ENCODE data around the gene NMRK1.

The NMRK1 gene

GRCh38 chr9:75102177-75102790, 14.3 kb upstream of the NMRK1 start:
- no peak for DNase-seq (ENCODE audit: low read depth, low spot score)

- no peak for DNase-seq (ENCODE audit: low read depth, low spot score)
Observed at GRCh38 chr9:75101004-75101588, 13.1 kb upstream of the NMRK1 start.

DNA sequence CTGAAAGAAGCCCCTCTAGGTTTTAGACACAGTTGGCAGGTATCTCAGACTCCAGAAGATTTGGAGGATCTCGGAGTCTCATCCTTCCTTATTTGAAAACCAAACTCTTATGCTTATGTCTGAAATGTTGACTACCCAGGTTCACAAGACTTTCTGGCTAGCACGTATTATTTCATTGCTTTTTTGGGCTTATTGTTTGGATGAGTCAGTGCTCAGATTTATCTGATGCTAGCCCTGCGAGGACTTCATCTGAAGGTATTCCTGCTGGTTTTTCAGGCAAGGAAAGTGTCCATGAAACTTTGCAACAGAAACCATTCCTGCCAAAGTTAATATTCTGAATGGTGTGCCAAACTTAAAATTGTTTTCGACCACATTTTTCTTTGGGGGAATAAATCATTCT, 8.8 kb upstream of the NMRK1 start:
- DNase-seq (ENCODE audit: low read depth, low spot score): no peak

DNA sequence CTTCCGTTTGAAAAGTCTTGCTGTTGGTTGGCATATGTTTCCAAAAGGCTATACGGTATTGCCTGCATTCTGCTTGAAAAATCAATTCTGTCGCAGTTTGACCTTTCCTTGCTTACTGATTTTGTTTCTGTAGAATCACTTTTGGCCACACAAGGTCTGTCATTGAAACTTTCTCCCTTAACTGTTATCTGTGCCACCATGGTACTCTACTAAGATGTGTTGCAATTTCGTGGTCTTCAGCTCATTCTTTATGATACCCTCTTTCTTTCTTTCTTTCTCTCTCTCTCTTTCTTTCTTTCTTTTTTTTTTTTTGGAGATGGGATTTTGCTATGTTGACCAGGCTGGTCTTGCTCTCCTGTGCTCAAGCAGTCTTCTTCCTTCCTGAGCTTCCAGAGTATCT, 4.8 kb upstream of the NMRK1 start:
- DNase-seq (ENCODE audit: low read depth, low spot score): no peak

GRCh38 chr9:75090579-75090978, 2.6 kb upstream of the NMRK1 start:
- DNase-seq (ENCODE audit: low read depth, low spot score): no peak

DNA sequence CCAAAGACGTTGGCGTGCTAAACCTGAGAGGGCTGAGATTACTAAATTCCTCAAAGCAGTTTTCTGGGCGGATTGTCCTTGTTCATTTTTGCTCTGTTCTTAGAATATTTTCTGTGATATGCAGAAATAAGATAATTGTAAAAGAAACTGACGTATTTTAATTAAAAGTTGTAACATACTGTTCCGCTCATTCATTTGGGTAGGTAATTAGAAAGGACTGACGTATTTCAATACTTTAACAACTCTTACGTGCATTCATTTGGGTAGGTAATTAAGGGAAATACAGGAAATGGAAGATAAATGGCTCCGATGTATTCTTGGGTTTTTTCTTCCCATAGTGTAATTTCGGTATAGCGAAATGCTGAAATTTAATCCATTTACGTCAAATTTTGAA, 1.4 kb upstream of the NMRK1 start:
- no peak for DNase-seq (ENCODE audit: low read depth, low spot score)

- DNase-seq (ENCODE audit: low read depth, low spot score): peak; percentile 18
Observed at GRCh38 chr9:75088646-75089372, 854 bp upstream of the NMRK1 start.

DNA sequence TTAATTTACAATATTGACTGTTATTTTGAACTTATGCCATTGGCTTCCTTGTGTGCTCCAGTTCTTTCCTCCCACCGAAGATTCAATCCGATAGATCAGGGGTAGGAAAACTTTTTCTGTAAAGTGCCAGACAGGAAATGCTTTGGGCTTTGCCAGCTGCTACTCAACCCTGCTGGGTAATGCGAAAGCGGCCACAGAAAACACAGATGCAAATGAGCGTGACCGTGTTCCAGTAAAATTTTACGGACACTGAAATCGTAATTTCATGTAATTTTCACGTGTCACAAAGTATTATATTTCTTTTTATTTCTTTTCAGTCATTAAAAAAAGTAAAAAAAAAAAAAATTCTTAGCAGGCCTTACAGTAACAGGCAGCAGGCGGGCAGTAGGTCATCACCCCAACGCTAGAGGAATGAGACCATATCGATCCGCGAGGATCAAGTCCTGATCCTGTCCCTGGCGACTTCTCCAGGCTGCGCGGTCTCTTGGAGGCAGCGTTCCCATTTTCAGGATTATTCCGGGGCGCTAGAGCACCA, 599 bp downstream of the NMRK1 start:
- DNase-seq (ENCODE audit: low read depth, low spot score): no peak

DNA sequence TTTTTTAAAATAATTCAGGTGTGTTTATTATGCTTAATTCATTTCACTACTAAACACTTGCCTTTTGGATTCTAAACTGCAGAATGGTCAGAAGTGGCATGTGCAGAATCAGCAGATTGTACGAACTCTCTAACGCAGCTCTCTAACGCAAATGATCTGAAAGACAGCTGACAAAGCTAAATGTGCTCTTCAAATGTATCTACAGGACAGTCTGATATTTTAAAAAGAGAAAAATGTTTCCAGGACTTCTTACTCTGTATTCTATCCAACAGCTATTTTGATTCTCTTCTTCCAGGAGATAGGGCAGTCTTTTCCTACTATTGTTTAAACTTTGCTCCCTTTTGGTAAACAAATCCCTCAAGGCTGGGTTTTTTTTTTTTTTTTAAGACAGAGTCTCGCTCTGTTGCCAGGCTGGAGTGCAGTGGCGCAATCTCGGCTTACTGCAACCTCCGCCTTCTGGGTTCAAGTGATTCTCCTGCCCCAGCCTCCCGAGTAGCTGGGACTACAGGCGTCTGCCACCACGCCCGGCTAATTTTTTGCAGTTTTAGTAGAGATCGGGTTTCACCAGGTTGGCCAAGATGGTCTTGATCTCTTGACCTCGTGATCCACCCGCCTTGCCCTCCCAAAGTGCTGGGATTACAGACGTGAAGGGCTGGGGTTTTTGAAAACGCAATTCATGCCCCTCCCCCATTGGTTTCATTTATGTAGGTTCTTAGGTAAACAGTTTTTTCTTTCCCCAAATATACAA, 1.2 kb downstream of the NMRK1 start:
- no peak for DNase-seq (ENCODE audit: low read depth, low spot score)

DNA sequence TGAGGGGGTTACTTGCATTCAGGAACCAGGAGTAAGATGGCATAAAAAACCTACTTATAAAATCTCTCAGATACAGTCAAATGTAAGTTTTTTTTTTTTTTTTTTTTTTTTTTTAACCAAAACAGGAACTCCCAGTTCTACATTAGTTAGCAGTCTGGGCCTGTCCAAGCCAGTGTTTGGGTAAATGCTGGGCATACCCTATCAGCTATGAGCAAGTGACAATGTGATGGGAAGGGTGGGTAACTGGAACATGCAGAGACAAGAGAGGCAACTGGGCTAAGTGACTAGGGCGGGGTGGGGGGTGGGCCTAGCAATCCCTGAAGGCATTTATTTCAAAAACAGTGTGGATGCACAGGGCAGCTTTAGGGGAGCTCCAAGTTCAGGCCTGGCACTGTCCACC, 2.3 kb downstream of the NMRK1 start:
- DNase-seq (ENCODE audit: low read depth, low spot score): no peak

- DNase-seq (ENCODE audit: low read depth, low spot score): no peak
Observed at GRCh38 chr9:75084081-75084672, 3.8 kb downstream of the NMRK1 start.

- no peak for DNase-seq (ENCODE audit: low read depth, low spot score)
Observed at GRCh38 chr9:75083188-75083970, 4.6 kb downstream of the NMRK1 start.

GRCh38 chr9:75081632-75082031, 6.3 kb downstream of the NMRK1 start:
- no peak for DNase-seq (ENCODE audit: low read depth, low spot score)

DNA sequence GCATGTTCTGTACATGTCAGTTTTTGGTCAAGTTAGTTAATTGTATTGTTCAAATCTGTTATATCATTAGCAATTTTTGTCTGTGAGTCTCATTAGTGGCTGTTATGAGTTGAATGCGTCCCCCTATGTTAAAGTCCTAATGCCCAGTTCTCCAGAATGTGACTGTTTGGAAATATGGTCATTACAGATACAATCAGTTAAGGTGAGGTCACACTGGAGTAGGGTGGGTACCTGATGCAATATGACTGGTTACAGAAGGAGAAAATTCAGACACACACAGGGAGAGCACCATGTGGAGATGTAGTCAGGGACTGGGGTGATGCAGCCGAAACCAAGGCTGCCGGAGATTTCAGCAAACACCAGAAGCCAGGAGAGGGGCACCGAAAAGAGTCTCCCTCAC, 15.1 kb downstream of the NMRK1 start:
- DNase-seq (ENCODE audit: low read depth, low spot score): no peak

- DNase-seq (ENCODE audit: low read depth, low spot score): no peak
Observed at GRCh38 chr9:75071530-75072122, 16.3 kb downstream of the NMRK1 start.

DNA sequence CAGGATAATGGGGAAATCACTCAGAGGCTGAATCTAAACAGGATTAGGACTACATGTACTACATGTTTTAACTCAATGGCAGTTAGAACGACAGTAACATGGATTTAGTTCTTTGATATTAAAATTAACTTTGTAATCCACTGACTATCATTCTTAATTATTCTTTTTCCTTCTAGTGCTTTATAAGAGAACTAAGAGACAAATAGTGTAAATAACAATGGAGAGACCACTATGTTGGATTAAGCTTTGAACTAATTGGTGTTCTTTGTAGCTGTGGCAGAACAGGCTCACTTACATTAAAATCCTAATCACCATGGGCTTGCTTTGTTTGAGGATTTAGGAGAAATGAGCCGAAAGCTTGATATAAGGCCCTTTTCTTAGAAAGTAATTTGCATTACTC, 18.8 kb downstream of the NMRK1 start:
- DNase-seq (ENCODE audit: low read depth, low spot score): no peak

DNA sequence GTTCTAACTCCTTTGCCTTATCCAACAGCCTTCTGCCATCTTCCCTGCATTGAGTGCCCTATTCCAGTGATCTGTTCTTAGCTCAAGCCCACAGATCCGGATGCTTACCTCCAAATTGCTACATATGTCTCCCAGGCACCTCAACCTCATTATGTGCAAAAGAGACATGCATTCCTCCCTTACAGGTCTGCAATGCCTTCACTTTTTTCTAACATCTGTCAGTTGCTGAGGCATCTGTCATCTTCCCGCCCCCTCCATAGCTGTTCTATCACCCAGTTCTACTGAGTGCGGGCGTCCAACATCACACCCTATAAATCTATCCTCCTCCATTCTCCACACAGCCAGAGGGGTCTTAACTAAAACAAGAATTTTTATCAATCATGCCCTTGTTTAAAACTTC, 20.1 kb downstream of the NMRK1 start:
- DNase-seq (ENCODE audit: low read depth, low spot score): no peak

GRCh38 chr9:75065510-75065909, 22.4 kb downstream of the NMRK1 start:
- no peak for DNase-seq (ENCODE audit: low read depth, low spot score)

DNA sequence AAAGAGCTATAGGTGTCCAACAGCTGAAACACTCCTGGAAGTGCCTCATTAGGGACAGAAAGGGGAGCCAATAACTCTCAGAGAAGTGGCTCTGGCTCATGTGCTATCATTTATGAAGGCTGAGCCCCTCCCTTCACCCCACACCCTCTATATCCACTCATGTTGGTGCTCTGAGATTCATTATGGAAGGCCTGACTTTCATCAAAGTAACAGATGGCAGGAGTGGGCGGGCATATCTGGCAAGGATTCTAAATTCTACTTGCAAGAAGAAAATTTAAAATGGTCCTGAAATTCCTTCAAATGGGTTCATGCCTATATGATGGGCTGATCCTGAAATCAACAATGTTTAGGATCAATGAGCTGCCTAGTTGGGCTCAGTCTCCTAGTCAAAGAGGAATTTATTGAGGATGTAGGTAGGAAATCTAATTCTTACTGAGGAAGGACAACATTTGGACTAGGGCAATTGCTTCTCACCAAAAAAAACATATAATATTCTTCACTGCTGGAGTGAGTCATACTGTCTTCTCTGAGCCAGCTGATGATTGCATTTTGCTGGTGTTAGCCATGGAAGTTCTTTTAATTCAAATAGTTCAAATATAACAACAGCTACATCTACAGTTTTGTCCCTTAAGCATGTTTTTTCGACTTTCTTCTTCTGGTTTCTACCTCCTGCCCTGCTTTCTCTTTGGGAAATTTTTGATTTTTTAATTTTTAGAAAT, 23.5 kb downstream of the NMRK1 start:
- no peak for DNase-seq (ENCODE audit: low read depth, low spot score)
